Stimulated activated CD4-positive, alpha-beta T cell treated with anti-CD3 and anti-CD28 coated beads, Interleukin-4, amount 100 ng/mL, for 1 hour (primary cell): Measurements from ENCODE around the gene SYVN1.

Experiments used
- DNase-seq: peaks from one replicate; pipeline ENCODE4 v3.0.0-alpha.2; 2020

SYVN1 gene

GRCh38 chr11:65111744-65112545 lies 22.4 kb downstream of the SYVN1 start, which contains the start of gene TM7SF2:
Gene TM7SF2 (plus strand): TSS chr11:65111872. CDS start chr11:65112016, 144 bp downstream.
- peak; percentile 96 for DNase-seq

- no peak for DNase-seq
Measured at GRCh38 chr11:65111159-65111743, 23.1 kb downstream of the SYVN1 start.

- peak; percentile 97 for DNase-seq
Measured at GRCh38 chr11:65110354-65110861, 23.9 kb downstream of the SYVN1 start.

- no peak for DNase-seq
Measured at GRCh38 chr11:65109231-65110198, 24.8 kb downstream of the SYVN1 start.

- no peak for DNase-seq
Measured at GRCh38 chr11:65108469-65109123, 25.7 kb downstream of the SYVN1 start.

- DNase-seq, result no peak
Measured at GRCh38 chr11:65107751-65108468, 26.4 kb downstream of the SYVN1 start.

GRCh38 chr11:65107078-65107477 lies 27.2 kb downstream of the SYVN1 start:
- no peak for DNase-seq

- no peak for DNase-seq
Measured at GRCh38 chr11:65104628-65105027, 29.7 kb downstream of the SYVN1 start.

GRCh38 chr11:65103476-65103875 lies 30.8 kb downstream of the SYVN1 start:
- DNase-seq, result no peak

- no peak for DNase-seq
Measured at GRCh38 chr11:65102142-65103095, 31.9 kb downstream of the SYVN1 start.

GRCh38 chr11:65100674-65101350 lies 33.5 kb downstream of the SYVN1 start:
- no peak for DNase-seq

GRCh38 chr11:65096926-65097325 lies 37.4 kb downstream of the SYVN1 start:
- DNase-seq, result no peak

GRCh38 chr11:65095974-65096806 lies 38.1 kb downstream of the SYVN1 start, which contains the start of gene VPS51:
Gene VPS51 (plus strand): TSS chr11:65096214. CDS start chr11:65096251, 37 bp downstream.
- peak; percentile 81 for DNase-seq

- no peak for DNase-seq
Measured at GRCh38 chr11:65095427-65095826, 38.9 kb downstream of the SYVN1 start.

GRCh38 chr11:65090628-65091027 lies 43.7 kb downstream of the SYVN1 start:
- DNase-seq, result no peak

GRCh38 chr11:65089621-65090020 lies 44.7 kb downstream of the SYVN1 start:
- DNase-seq, result no peak

GRCh38 chr11:65087827-65088226 lies 46.5 kb downstream of the SYVN1 start:
- no peak for DNase-seq

- DNase-seq, result no peak
Measured at GRCh38 chr11:65087216-65087615, 47.1 kb downstream of the SYVN1 start.

- DNase-seq, result no peak
Measured at GRCh38 chr11:65086809-65087208, 47.5 kb downstream of the SYVN1 start.
